H1 (cell line): Measurements from ENCODE around the gene EPB41L5. TPM values are rescaled to one million over a fixed set of nuclear protein-coding genes. Genes with fewer than 3 reads are reported as not detected.

Experiments
- CTCF ChIA-PET: fragments of 300-600 bp; sonication (Branson Sonifier 250); formaldehyde crosslinking; loops from one replicate; lab custom pipeline; 2021; ENCODE audit not compliant: partially characterized antibody; lab: Charles Lee
- POLR2A ChIA-PET: fragments of 300-600 bp; sonication (Branson Sonifier 250); formaldehyde crosslinking; loops from one replicate; lab custom pipeline; 2021; ENCODE audit warnings: inconsistent platforms; ENCODE audit not compliant: partially characterized antibody; lab: Charles Lee
- DNase-seq, 2 experiments: peaks; one replicate each; pipeline versions ENCODE4 v3.0.0 to v3.0.0-alpha.2; 2010 to 2022; ENCODE audit warnings: low spot score in 2 of 2, low read depth in 1 of 2, mixed read lengths in 1 of 2
- FAIRE-seq: peaks from 2 replicates; lab custom pipeline; 2011; peaks lifted over from hg19 to GRCh38; lab: Jason Lieb, UNC
- H2AFZ ChIP-seq: 2 replicates; pipeline ENCODE4 v1.8.1; 2012; ENCODE audit warnings: low read length, inconsistent platforms
- H2AK5ac ChIP-seq: 2 replicates; pipeline ENCODE4 v1.6.1; 2013; ENCODE audit warnings: low read depth, low read length
- H2BK120ac ChIP-seq: replicated peaks from 2 replicates; pipeline ENCODE3; 2013; ENCODE audit warnings: low read depth, low read length, inconsistent platforms
- H2BK12ac ChIP-seq: 2 replicates; pipeline ENCODE4 v1.6.1; 2013; ENCODE audit warnings: low read depth, low read length
- H2BK15ac ChIP-seq: 2 replicates; pipeline ENCODE4 v1.6.1; 2013; ENCODE audit warnings: low read length
- H2BK20ac ChIP-seq: 2 replicates; pipeline ENCODE4 v1.6.1; 2013; ENCODE audit warnings: low read length
- H2BK5ac ChIP-seq: 2 replicates; pipeline ENCODE4 v1.6.1; 2013; ENCODE audit warnings: low read depth, low read length
- H3K14ac ChIP-seq: 2 replicates; pipeline ENCODE4 v1.6.1; 2013; ENCODE audit warnings: inconsistent platforms; ENCODE audit not compliant: insufficient read length
- H3K18ac ChIP-seq: 2 replicates; pipeline ENCODE4 v1.6.1; 2013; ENCODE audit warnings: low read length; ENCODE audit errors: extremely low read depth
- H3K23ac ChIP-seq: 2 replicates; pipeline ENCODE4 v1.6.1; 2013; ENCODE audit warnings: inconsistent platforms; ENCODE audit not compliant: insufficient read length
- H3K23me2 ChIP-seq: 2 replicates; pipeline ENCODE4 v1.6.1; 2013; ENCODE audit warnings: low read depth, low read length
- H3K27ac ChIP-seq: 2 replicates; pipeline ENCODE4 v1.6.1; 2011; ENCODE audit warnings: low read depth, low read length, inconsistent platforms
- H3K27me3 ChIP-seq, 4 experiments: replicated peaks in 1 of 4; 1 replicate in 1 of 4; 2 replicates in 3 of 4; pipeline versions ENCODE4 v1.6.1 to v1.8.1; 2011 to 2013; ENCODE audit warnings: low read length in 3 of 4, mild to moderate bottlenecking in 3 of 4, inconsistent platforms in 2 of 4, mixed read lengths in 2 of 4, moderate library complexity in 1 of 4; ENCODE audit not compliant: control insufficient read depth in 3 of 4, insufficient read depth in 3 of 4; ENCODE audit errors: extremely low read depth in 1 of 4
- H3K36me3 ChIP-seq, 4 experiments: 2 replicates each; pipeline versions ENCODE4 v1.6.1 to v1.8.1; 2011 to 2013; ENCODE audit warnings: mild to moderate bottlenecking in 4 of 4, low read length in 3 of 4, moderate library complexity in 2 of 4, control low read depth in 1 of 4, inconsistent platforms in 1 of 4; ENCODE audit not compliant: insufficient read depth in 4 of 4, control insufficient read depth in 2 of 4
- H3K4ac ChIP-seq: replicated peaks from 2 replicates; pipeline ENCODE3; 2013; ENCODE audit warnings: low read length, low read depth, mixed read lengths, inconsistent platforms; ENCODE audit not compliant: insufficient read length
- H3K4me1 ChIP-seq, 4 experiments: replicated peaks in 1 of 4; 1 replicate in 1 of 4; 2 replicates in 3 of 4; pipeline versions ENCODE4 v1.6.1 to v1.8.1; 2011 to 2013; ENCODE audit warnings: low read length in 3 of 4, inconsistent platforms in 2 of 4, mixed read lengths in 1 of 4; ENCODE audit not compliant: insufficient read depth in 4 of 4, control insufficient read depth in 3 of 4
- H3K4me2 ChIP-seq, 2 experiments: 2 replicates each; pipeline versions ENCODE4 v1.6.1 to v1.8.1; 2011 to 2013; ENCODE audit warnings: low read depth in 2 of 2, low read length in 2 of 2, control low read depth in 1 of 2, inconsistent platforms in 1 of 2, mild to moderate bottlenecking in 1 of 2; ENCODE audit not compliant: insufficient read depth in 1 of 2
- H3K4me3 ChIP-seq, 4 experiments: fragments of 200-600, 300-600 bp in 1 of 4; sonication (generic), shearing (Covaris generic), sonication (Bioruptor Twin) in 1 of 4; 2 replicates each; pipeline versions ENCODE4 v1.5.1 to v1.8.1; 2011 to 2016; ENCODE audit warnings: low read length in 4 of 4, low read depth in 3 of 4, control low read depth in 2 of 4, inconsistent platforms in 2 of 4, mild to moderate bottlenecking in 2 of 4, mixed read lengths in 1 of 4, moderate library complexity in 1 of 4; ENCODE audit not compliant: insufficient read depth in 2 of 4; ENCODE audit errors: extremely low read depth in 1 of 4
- H3K56ac ChIP-seq: replicated peaks from 2 replicates; pipeline ENCODE3; 2013; ENCODE audit warnings: low read depth, mild to moderate bottlenecking, mixed read lengths, low read length, inconsistent platforms; ENCODE audit not compliant: insufficient read length
- H3K79me1 ChIP-seq: 2 replicates; pipeline ENCODE4 v1.6.1; 2013; ENCODE audit warnings: low read depth, low read length, control low read depth
- H3K79me2 ChIP-seq, 2 experiments: 2 replicates each; pipeline versions ENCODE4 v1.6.1 to v1.8.1; 2012 to 2013; ENCODE audit warnings: low read length in 2 of 2, mild to moderate bottlenecking in 2 of 2, inconsistent platforms in 1 of 2; ENCODE audit not compliant: insufficient read depth in 2 of 2, control insufficient read depth in 1 of 2
- H3K9ac ChIP-seq, 4 experiments: replicated peaks in 1 of 4; 1 replicate in 1 of 4; 2 replicates in 3 of 4; pipeline versions ENCODE4 v1.6.1 to v1.8.1; 2011 to 2013; ENCODE audit warnings: low read depth in 3 of 4, low read length in 3 of 4, control low read depth in 2 of 4, mild to moderate bottlenecking in 2 of 4, moderate library complexity in 2 of 4, inconsistent platforms in 1 of 4; ENCODE audit errors: extremely low read depth in 1 of 4
- H3K9me3 ChIP-seq, 2 experiments: 2 replicates each; pipeline versions ENCODE4 v1.6.1 to v1.8.1; 2012 to 2013; ENCODE audit warnings: mild to moderate bottlenecking in 2 of 2, moderate library complexity in 2 of 2, control low read depth in 1 of 2, inconsistent platforms in 1 of 2, low read depth in 1 of 2, low read length in 1 of 2, mixed read lengths in 1 of 2; ENCODE audit not compliant: insufficient read depth in 2 of 2
- H4K20me1 ChIP-seq, 2 experiments: replicated peaks in 1 of 2; 2 replicates each; pipeline versions ENCODE3 to v1.8.1; 2011 to 2013; ENCODE audit warnings: inconsistent platforms in 2 of 2, low read length in 2 of 2, mild to moderate bottlenecking in 1 of 2; ENCODE audit not compliant: insufficient read depth in 2 of 2, control insufficient read depth in 1 of 2
- H4K5ac ChIP-seq: 2 replicates; pipeline ENCODE4 v1.6.1; 2013; ENCODE audit warnings: low read length, low read depth, mixed read lengths, inconsistent platforms; ENCODE audit not compliant: insufficient read length
- H4K8ac ChIP-seq: 2 replicates; pipeline ENCODE4 v1.8.0; 2013; ENCODE audit warnings: mild to moderate bottlenecking, moderate library complexity, low read length, inconsistent platforms; ENCODE audit not compliant: insufficient read depth; ENCODE audit errors: extremely low read depth
- H4K91ac ChIP-seq: replicated peaks from 2 replicates; pipeline ENCODE3; 2013; ENCODE audit warnings: low read length, mixed read lengths, inconsistent platforms; ENCODE audit not compliant: insufficient read length
- EP300 ChIP-seq, 2 experiments: IDR thresholded peaks; 1 replicate in 1 of 2; 2 replicates in 1 of 2; pipeline ENCODE4 v1.6.1; 2011 to 2012; ENCODE audit warnings: low read depth in 2 of 2, low read length in 2 of 2, mild to moderate bottlenecking in 2 of 2, borderline replicate concordance in 1 of 2, inconsistent platforms in 1 of 2, moderate library complexity in 1 of 2
- JUN ChIP-seq: IDR thresholded peaks from 2 replicates; pipeline ENCODE4 v1.6.1; 2011; ENCODE audit warnings: low read depth, mild to moderate bottlenecking, improper control_type of control experiment, low read length
- KDM1A ChIP-seq: fragments of 200-600, 300-600 bp; sonication (generic); IDR thresholded peaks from 2 replicates; pipeline ENCODE4 v1.7.1; 2016; ENCODE audit warnings: mild to moderate bottlenecking, low read length, borderline replicate concordance
- MAX ChIP-seq: IDR thresholded peaks from 2 replicates; pipeline ENCODE4 v1.6.1; 2012; ENCODE audit warnings: inconsistent platforms
- POLR2AphosphoS5 ChIP-seq: IDR thresholded peaks from 2 replicates; pipeline ENCODE4 v1.6.1; 2011; ENCODE audit warnings: low read depth, low read length
- SP1 ChIP-seq: IDR thresholded peaks from 2 replicates; pipeline ENCODE4 v1.6.1; 2011; ENCODE audit warnings: low read depth, low read length
- TBP ChIP-seq: IDR thresholded peaks from 2 replicates; pipeline ENCODE4 v1.6.1; 2011; ENCODE audit warnings: low read depth, low read length, improper control_type of control experiment
- YY1 ChIP-seq: IDR thresholded peaks from 2 replicates; pipeline ENCODE4 v1.6.1; 2011; ENCODE audit warnings: low read depth, mild to moderate bottlenecking, low read length
- ZNF274 ChIP-seq: IDR thresholded peaks from 2 replicates; pipeline ENCODE4 v1.7.0; 2012; ENCODE audit warnings: low read length, borderline replicate concordance; ENCODE audit errors: extremely low read depth
- WGBS, 2 experiments: shearing (Covaris generic) in 1 of 2; methylation state at CpG; one replicate each; pipeline versions ENCODE4 v1.1.6 to v1.1.7; 2013 to 2015; ENCODE audit warnings: low lambda C conversion rate in 2 of 2, mixed read lengths in 2 of 2, inconsistent platforms in 1 of 2, low coverage in 1 of 2, missing lambda C conversion rate in 1 of 2; ENCODE audit not compliant: insufficient replicate concordance in 2 of 2, insufficient coverage in 1 of 2, insufficient read length in 1 of 2; ENCODE audit errors: extremely low coverage in 1 of 2, missing lambda C conversion rate in 1 of 2; 5-methylcytosine and 5-hydroxymethylcytosine counted together
- polyA plus RNA-seq, 7 experiments: library from polyadenylated mRNA; depleted of rRNA in 3 of 7; stranded (reverse) in 5 of 7; unstranded in 2 of 7; fragments of >200 nt in 5 of 7; fragments of 200-250 nt in 2 of 7; gene quantifications; 1 replicate in 5 of 7; 2 replicates in 1 of 7; 4 replicates in 1 of 7; pipeline versions ENCODE4 v1.2.1 to v1.2.3, GENCODE V29; 2011 to 2013; ENCODE audit warnings: missing spikeins in 2 of 7, mixed read lengths in 2 of 7
- total RNA-seq: library from RNA; stranded (reverse); fragmentation: NEBNext Ultra II Directional; extraction: Animal tissue kit (Norgen Biotek cat#: 25700); gene quantifications from 2 replicates; pipeline ENCODE4 v1.2.1, GENCODE V29; 2021

EPB41L5 gene
- total and polyA plus RNA-seq, 2 of the 8 experiments (the other 6 are each of a cell fraction or from before 2014, with no cell fraction given), result 13.5 to 32.3 TPM

- 95% methylated on average over 3 of the region's 3 CpGs; no CpG with 5 or more reads in 1 of the 2 experiments for WGBS, 2 experiments
- Histone ChIP-seq H2BK120ac (no peak overlapping the region), H4K8ac (no peak overlapping the region), H3K9ac (no peak overlapping the region), H3K27me3 (no peaks in the 10 kb centered on the region), H2AK5ac (no peak overlapping the region), H3K18ac (no peak overlapping the region), H3K4me3 (no peak overlapping the region), H3K4ac (no peak overlapping the region), H4K91ac (no peak overlapping the region), H3K23ac (no peak overlapping the region), H4K20me1 (no peaks in the 10 kb centered on the region), H2BK15ac (no peak overlapping the region), H4K5ac (no peak overlapping the region), H3K79me1 (no peaks in the 10 kb centered on the region), H3K9me3 (no peaks in the 10 kb centered on the region), H2BK5ac (no peak overlapping the region), H3K4me2 (no peak overlapping the region), H3K4me1 (no peaks in the 10 kb centered on the region), H2BK12ac (no peak overlapping the region), H3K79me2 (no peaks in the 10 kb centered on the region), H3K27ac (no peak overlapping the region), H2AFZ (no peak overlapping the region), H3K56ac (no peak overlapping the region), H3K36me3 (peaks cover 0 to 28% (median 4%) of the 10 kb centered on the region in 4 experiments; a peak in 2 of 8 replicates), H2BK20ac (no peak overlapping the region), H3K14ac (no peak overlapping the region), H3K23me2 (no peaks in the 10 kb centered on the region)
- no peak for TF ChIP-seq EP300 (IDR thresholded peaks at IDR 0.05; ENCODE audit: borderline replicate concordance in 1 of 2, low read depth in 2 of 2, low read length in 2 of 2)
- TF ChIP-seq JUN, result no peak
- TF ChIP-seq YY1, result no peak
- no peak for TF ChIP-seq ZNF274
- no peak for TF ChIP-seq SP1
- no peak for TF ChIP-seq TBP
- TF ChIP-seq POLR2AphosphoS5, result no peak
- no peak for TF ChIP-seq KDM1A
- TF ChIP-seq MAX, result no peak
- ChIA-PET POLR2A (no interaction called here), CTCF (no interaction called here)
- DNase-seq (no peak), FAIRE-seq (no peak)
These were observed 78.6 kb downstream of the EPB41L5 start for GRCh38 chr2:120091436-120091835.
